Vagina (tissue), 2 donors: ENCODE data around the gene KIF21B. TPM values are rescaled to one million over a fixed set of nuclear protein-coding genes. Genes with fewer than 3 reads are reported as not detected.

Source experiments
- DNase-seq, 2 donors: peaks; one replicate each; pipeline ENCODE4 v3.0.0-alpha.2; 2017; ENCODE audit errors: extremely low spot score in 2 of 2
- H3K27ac ChIP-seq: fragments of 200-600 bp; sonication (generic); one replicate; pipeline ENCODE4 v1.5.1; 2019
- H3K27me3 ChIP-seq: fragments of 200-600 bp; sonication (generic); one replicate; pipeline ENCODE4 v1.5.1; 2019
- H3K36me3 ChIP-seq, 2 donors: fragments of 200-600 bp; sonication (generic); one replicate each; pipeline ENCODE4 v1.5.1; 2017 to 2019
- H3K4me1 ChIP-seq: fragments of 200-600 bp; sonication (generic); one replicate; pipeline ENCODE4 v1.5.1; 2019
- H3K4me3 ChIP-seq, 2 donors: fragments of 200-600 bp; sonication (generic); 1 replicate in 1 of 2; 2 replicates in 1 of 2; pipeline ENCODE4 v1.5.1; 2016 to 2019
- H3K9me3 ChIP-seq: fragments of 200-600 bp; sonication (generic); one replicate; pipeline ENCODE4 v1.5.1; 2019
- POLR2A ChIP-seq, 2 donors: fragments of 450-650 bp; IDR thresholded peaks; one replicate each; pipeline ENCODE4 v1.6.1; 2017; ENCODE audit warnings: antibody characterized with exemption in 2 of 2, mild to moderate bottlenecking in 2 of 2, moderate library complexity in 2 of 2
- POLR2AphosphoS5 ChIP-seq, 2 donors: sonication (generic); formaldehyde crosslinking; IDR thresholded peaks; one replicate each; pipeline ENCODE4 v1.9.0; 2017; ENCODE audit warnings: antibody characterized with exemption in 2 of 2, mild to moderate bottlenecking in 2 of 2, low read depth in 1 of 2; ENCODE audit not compliant: insufficient read depth in 1 of 2
- intact Hi-C: fragments of 100-400 bp; cut with DNase I; formaldehyde crosslinking; loops from one replicate; pipeline ENCODE4 v1.15.1; 2023
- total RNA-seq: library from RNA; depleted of rRNA; stranded (reverse); fragments of >200 nt; gene quantifications from one replicate; pipeline ENCODE4 v1.2.3, GENCODE V29; 2016
- TF ChIP-seq, protein P1 (sequence below), 3 experiments: fragments of 450-650 bp in 2 of 3; fragments of 200-600 bp in 1 of 3; sonication (generic) in 1 of 3; IDR thresholded peaks; one replicate each; pipeline ENCODE4 v1.5.1; 2017 to 2019; ENCODE audit warnings: antibody characterized with exemption in 3 of 3, mild to moderate bottlenecking in 2 of 3, moderate library complexity in 2 of 3

Gene KIF21B
- total RNA-seq, 1 donor from 2014 or later: 4.7 TPM

DNA sequence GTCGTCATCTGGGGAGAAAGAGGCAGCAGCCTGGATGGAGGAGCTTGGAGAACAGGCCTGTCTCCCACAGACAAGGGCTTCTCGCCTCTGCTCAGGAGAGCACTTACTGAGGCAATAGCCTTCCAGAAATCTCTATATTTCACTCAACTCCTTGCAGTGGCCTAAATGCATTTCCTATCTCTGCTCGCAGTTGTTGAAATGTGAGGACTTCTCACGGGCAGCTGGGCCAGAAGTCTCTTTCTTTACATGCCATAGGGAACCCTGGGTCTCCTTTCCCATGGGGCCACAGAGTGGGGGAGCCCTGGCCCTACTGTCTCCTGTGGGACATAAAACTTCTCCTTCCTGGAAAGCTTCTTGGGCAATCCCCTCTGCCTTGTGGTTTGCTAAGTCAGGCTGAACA is 43.5 kb upstream of the KIF21B start:
- H3K36me3 ChIP-seq: no peaks in the 10 kb centered on the region
- intact Hi-C loops: no loop called here
- DNase-seq: no peak
- no peaks in the 10 kb centered on the region for H3K9me3 ChIP-seq
- H3K4me3 ChIP-seq: no peak overlapping the region
- H3K27ac ChIP-seq: no peak overlapping the region
- no peaks in the 10 kb centered on the region for H3K27me3 ChIP-seq
- H3K4me1 ChIP-seq: no peaks in the 10 kb centered on the region
- TF ChIP-seq, protein P1, sequence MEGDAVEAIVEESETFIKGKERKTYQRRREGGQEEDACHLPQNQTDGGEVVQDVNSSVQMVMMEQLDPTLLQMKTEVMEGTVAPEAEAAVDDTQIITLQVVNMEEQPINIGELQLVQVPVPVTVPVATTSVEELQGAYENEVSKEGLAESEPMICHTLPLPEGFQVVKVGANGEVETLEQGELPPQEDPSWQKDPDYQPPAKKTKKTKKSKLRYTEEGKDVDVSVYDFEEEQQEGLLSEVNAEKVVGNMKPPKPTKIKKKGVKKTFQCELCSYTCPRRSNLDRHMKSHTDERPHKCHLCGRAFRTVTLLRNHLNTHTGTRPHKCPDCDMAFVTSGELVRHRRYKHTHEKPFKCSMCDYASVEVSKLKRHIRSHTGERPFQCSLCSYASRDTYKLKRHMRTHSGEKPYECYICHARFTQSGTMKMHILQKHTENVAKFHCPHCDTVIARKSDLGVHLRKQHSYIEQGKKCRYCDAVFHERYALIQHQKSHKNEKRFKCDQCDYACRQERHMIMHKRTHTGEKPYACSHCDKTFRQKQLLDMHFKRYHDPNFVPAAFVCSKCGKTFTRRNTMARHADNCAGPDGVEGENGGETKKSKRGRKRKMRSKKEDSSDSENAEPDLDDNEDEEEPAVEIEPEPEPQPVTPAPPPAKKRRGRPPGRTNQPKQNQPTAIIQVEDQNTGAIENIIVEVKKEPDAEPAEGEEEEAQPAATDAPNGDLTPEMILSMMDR (IDR thresholded peaks at IDR 0.05): no peak
- TF ChIP-seq POLR2AphosphoS5 (IDR thresholded peaks at IDR 0.05; ENCODE audit: insufficient read depth in 1 of 2, low read depth in 1 of 2): no peak
- no peak for TF ChIP-seq POLR2A (IDR thresholded peaks at IDR 0.05)

GRCh38 chr1:201065686-201066085 is 42.2 kb upstream of the KIF21B start:
- no peaks in the 10 kb centered on the region for H3K4me1 ChIP-seq
- H3K27ac ChIP-seq: no peak overlapping the region
- no peak for DNase-seq
- no peaks in the 10 kb centered on the region for H3K9me3 ChIP-seq
- TF ChIP-seq POLR2AphosphoS5 (IDR thresholded peaks at IDR 0.05; ENCODE audit: insufficient read depth in 1 of 2, low read depth in 1 of 2) (no peak), POLR2A (IDR thresholded peaks at IDR 0.05) (no peak)
- TF ChIP-seq, protein P1 (IDR thresholded peaks at IDR 0.05): no peak
- intact Hi-C loops: no loop called here
- H3K36me3 ChIP-seq: no peaks in the 10 kb centered on the region
- no peaks in the 10 kb centered on the region for H3K27me3 ChIP-seq
- H3K4me3 ChIP-seq: no peak overlapping the region

DNA sequence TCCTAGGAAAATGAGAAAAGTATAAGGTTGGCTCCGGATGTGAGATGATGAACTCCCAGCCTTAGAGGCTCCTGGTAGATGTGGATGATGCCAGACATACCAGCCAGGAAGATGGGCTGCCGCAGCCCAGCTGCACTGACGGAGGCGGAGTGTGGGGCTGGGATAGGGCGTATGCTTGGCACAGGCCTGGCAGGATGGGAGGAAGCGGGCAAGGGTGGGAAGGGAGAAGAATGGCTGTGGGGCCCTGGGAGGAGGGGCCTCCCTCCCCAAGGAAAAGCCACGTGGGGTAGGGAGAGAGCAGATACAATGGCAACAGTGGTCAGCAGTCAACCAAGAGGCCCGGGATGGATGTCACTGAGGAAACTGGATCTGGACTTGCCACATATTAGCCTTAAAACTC is 41.3 kb upstream of the KIF21B start:
- TF ChIP-seq POLR2A (IDR thresholded peaks at IDR 0.05): no peak
- no peak for TF ChIP-seq POLR2AphosphoS5 (IDR thresholded peaks at IDR 0.05; ENCODE audit: insufficient read depth in 1 of 2, low read depth in 1 of 2)
- TF ChIP-seq, protein P1 (IDR thresholded peaks at IDR 0.05): no peak
- no peak for DNase-seq

GRCh38 chr1:201063145-201063544 is 39.6 kb upstream of the KIF21B start:
- intact Hi-C loops: no loop called here
- DNase-seq: no peak
- no peak for TF ChIP-seq POLR2A (IDR thresholded peaks at IDR 0.05)
- no peak for TF ChIP-seq POLR2AphosphoS5 (IDR thresholded peaks at IDR 0.05; ENCODE audit: insufficient read depth in 1 of 2, low read depth in 1 of 2)
- TF ChIP-seq, protein P1 (IDR thresholded peaks at IDR 0.05): no peak

More for the DNA sequence above, 41.3 kb upstream of the KIF21B start:
- Histone ChIP-seq H3K4me3 (no peak overlapping the region), H3K4me1 (no peaks in the 10 kb centered on the region), H3K27ac (no peak overlapping the region), H3K27me3 (no peaks in the 10 kb centered on the region), H3K36me3 (no peaks in the 10 kb centered on the region), H3K9me3 (no peaks in the 10 kb centered on the region)
- intact Hi-C loops: no loop called here

DNA sequence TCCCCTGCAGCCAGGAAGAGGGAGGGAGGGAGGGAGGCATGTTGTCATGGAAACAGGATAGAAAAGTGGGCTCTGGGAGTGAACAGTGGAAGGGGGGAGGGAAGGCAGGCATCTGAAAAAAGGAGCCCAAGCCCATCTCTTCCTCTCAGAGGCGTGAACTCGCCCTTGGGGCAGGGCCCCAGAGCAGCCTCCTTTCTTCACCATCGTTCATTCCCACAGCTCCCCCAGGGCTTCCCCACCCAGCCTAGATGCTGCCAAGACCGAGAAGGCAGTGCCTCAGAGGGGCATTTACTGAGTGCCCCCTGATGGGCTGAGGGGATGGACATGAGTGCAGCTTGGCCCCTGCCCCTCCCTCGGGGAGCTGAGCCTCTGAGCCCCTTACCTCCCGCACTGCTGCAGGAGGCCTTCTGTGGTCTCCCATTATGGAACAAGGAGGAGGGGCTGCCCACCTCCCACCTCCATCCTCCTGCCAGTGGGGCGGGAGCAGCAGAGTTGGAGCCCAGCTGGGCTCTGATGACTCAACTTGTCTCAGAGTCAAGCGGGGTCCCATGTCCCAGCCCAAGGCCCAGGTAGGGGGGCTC is 39.1 kb upstream of the KIF21B start:
- no peak overlapping the region for H3K4me3 ChIP-seq
- H3K4me1 ChIP-seq: no peaks in the 10 kb centered on the region
- intact Hi-C loops: no loop called here
- no peaks in the 10 kb centered on the region for H3K36me3 ChIP-seq
- no peak overlapping the region for H3K27ac ChIP-seq
- no peak for DNase-seq
- TF ChIP-seq, protein P1 (IDR thresholded peaks at IDR 0.05): no peak
- no peak for TF ChIP-seq POLR2AphosphoS5 (IDR thresholded peaks at IDR 0.05; ENCODE audit: insufficient read depth in 1 of 2, low read depth in 1 of 2)
- no peak for TF ChIP-seq POLR2A (IDR thresholded peaks at IDR 0.05)
- no peaks in the 10 kb centered on the region for H3K9me3 ChIP-seq
- H3K27me3 ChIP-seq: no peaks in the 10 kb centered on the region

More at GRCh38 chr1:201063145-201063544, 39.6 kb upstream of the KIF21B start:
- Histone ChIP-seq H3K36me3 (no peaks in the 10 kb centered on the region), H3K27ac (no peak overlapping the region), H3K4me1 (no peaks in the 10 kb centered on the region), H3K27me3 (no peaks in the 10 kb centered on the region), H3K4me3 (no peak overlapping the region), H3K9me3 (no peaks in the 10 kb centered on the region)
